ELF-1 (cell line): ENCODE results near the gene RBM46.

Source experiments
- DNase-seq: peaks from one replicate; pipeline ENCODE4 v3.0.0-alpha.2; 2016; ENCODE audit warnings: low read depth, low spot score

RBM46 gene, protein sequence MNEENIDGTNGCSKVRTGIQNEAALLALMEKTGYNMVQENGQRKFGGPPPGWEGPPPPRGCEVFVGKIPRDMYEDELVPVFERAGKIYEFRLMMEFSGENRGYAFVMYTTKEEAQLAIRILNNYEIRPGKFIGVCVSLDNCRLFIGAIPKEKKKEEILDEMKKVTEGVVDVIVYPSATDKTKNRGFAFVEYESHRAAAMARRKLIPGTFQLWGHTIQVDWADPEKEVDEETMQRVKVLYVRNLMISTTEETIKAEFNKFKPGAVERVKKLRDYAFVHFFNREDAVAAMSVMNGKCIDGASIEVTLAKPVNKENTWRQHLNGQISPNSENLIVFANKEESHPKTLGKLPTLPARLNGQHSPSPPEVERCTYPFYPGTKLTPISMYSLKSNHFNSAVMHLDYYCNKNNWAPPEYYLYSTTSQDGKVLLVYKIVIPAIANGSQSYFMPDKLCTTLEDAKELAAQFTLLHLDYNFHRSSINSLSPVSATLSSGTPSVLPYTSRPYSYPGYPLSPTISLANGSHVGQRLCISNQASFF

GRCh38 chr4:154781126-154781982 lies at the start of gene RBM46:
Gene RBM46, plus strand, starts transcription at chr4:154781272. Its CDS starts 15,481 bp downstream, at chr4:154796753.
- DNase-seq: peak; percentile 10

GRCh38 chr4:154731756-154732155 lies 49.3 kb upstream of the RBM46 start:
- DNase-seq: no peak

- no peak for DNase-seq
These were observed 48.4 kb upstream of the RBM46 start for GRCh38 chr4:154732669-154733068.

GRCh38 chr4:154736770-154737169 lies 44.3 kb upstream of the RBM46 start:
- no peak for DNase-seq

DNA sequence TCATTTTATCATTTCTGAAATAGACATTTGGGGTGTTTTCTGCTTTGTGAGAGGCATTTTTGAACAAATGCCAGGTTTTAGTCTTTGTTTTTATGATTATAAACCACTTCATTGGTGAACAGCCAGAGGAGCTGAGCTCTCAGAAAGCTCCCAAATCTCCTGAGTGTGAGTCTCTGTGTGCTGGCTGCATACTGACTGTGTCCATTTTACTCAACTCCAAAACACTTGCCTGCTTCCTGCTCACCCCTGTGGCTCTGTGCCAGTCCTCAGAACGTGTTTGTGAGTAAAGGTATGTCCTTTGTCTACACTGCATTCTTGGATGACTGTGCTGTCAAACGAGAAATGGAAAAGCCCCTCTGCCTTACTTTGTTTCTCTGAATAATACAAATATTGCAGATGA lies 42.6 kb upstream of the RBM46 start:
- peak; percentile 4 for DNase-seq

- no peak for DNase-seq
These were observed 42.0 kb upstream of the RBM46 start for GRCh38 chr4:154739111-154739510.

- peak; percentile 54 for DNase-seq
These were observed 40.6 kb upstream of the RBM46 start for GRCh38 chr4:154740462-154740861.

DNA sequence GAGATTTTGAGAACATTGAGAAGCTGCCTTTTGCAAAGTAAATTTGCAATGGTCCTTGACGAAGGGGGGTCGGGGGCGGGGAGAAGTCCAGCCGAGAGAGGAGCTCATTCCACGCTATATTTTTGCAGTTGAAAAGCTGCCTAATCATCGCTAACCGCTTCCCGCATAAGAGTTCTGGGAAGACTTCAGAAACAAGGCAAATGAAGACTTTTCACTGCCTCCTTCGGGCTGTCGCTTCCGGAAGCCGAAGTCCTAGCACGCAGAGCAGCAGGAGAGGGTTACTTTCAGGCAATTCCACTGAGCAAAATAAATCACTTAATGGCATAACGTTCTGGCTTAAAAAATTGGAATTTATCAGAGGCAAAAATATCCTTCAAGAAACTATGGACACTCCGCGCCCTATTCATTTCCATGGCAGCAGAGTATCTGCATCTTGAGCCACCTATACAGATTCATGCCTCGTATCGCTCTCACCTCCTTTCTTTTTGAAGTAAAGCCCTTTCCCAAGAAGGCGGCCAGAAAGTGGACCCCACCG lies 39.9 kb upstream of the RBM46 start:
- peak; percentile 15 for DNase-seq

GRCh38 chr4:154741922-154742850 lies 38.9 kb upstream of the RBM46 start:
- DNase-seq: peak; percentile 78

DNA sequence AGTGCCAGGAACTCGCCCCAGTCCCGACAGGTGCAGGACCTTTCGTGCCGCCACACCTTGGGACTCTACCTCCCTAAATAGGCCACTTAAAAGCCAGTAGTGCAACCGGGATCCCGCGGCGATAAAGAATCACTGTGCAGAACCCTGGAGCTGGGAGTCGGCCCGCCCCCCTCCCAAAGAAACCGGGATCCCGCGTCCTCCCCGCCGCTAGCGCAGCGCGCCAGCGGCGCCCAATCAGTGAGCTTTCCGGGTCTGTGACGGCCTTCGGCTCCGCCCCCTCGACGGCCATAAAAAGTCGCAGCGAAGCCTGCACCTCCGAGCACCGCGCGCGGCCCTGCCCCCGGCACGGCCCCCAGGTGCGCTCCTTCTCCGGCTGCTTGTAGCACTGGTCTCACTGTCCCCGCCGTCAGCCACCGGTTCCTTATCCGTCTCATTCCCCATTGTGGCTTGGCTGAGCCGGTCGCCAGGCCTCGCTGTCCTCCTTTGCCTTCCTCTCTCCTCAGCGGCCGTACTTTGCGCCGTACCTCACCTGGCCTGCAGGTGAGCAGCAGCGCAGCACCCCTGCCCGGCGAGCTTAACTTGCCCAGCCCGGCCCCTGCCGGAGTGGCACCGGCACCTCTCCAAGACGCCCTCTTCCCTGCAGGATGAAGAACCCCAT lies 37.3 kb upstream of the RBM46 start, which contains the start of gene LRAT:
Gene LRAT, plus strand, starts transcription at position 318 of the 658 bp plus-strand sequence. Its CDS starts 327 bp downstream, at position 645.
- peak; percentile 90 for DNase-seq

DNA sequence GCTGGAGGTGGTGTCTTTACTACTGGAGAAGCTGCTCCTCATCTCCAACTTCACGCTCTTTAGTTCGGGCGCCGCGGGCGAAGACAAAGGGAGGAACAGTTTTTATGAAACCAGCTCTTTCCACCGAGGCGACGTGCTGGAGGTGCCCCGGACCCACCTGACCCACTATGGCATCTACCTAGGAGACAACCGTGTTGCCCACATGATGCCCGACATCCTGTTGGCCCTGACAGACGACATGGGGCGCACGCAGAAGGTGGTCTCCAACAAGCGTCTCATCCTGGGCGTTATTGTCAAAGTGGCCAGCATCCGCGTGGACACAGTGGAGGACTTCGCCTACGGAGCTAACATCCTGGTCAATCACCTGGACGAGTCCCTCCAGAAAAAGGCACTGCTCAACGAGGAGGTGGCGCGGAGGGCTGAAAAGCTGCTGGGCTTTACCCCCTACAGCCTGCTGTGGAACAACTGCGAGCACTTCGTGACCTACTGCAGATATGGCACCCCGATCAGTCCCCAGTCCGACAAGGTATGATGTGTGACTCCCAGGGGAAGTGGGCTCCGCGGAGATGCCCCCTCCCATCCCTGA lies 36.6 kb upstream of the RBM46 start:
- DNase-seq: no peak

- DNase-seq: no peak
These were observed 23.4 kb upstream of the RBM46 start for GRCh38 chr4:154757713-154758112.

DNA sequence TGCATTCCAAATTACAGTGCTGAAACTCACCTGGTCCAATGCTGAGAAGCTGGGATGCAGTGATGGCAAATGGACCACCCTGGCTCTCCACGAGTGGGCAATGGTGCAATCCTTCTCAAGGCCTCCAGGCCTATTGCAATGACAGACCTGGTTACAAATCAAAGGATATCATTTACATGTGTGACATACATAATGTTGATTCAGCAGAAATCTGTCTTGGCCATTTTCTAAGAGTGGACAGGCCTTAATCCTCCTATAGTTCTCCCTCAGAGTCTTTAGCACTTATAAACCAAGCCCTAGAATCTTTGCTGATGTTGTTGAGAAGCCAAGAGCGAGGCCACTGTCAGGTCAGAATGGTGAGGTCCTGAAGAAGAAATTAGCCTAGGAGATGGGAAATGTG lies 20.2 kb upstream of the RBM46 start:
- DNase-seq: no peak

DNA sequence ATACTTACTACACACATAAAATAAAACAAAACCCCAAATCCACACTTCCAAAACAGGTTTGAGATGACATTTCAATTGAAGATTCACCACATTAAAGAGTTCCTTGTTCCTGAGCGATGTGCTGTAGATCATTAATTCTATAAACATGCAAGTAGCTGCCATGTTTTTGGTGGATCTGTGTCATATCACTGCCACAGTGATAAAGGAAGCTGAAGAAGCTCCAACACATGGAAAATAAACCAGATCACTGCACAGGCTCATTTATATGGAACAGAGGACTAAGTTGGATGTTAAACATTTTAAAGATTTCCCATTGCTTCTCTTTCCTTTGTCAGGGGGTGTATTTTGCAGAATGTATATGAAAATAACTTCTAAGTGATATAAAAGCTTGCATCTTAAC lies 2.8 kb upstream of the RBM46 start:
- DNase-seq: no peak

- no peak for DNase-seq
These were observed 1.6 kb upstream of the RBM46 start for GRCh38 chr4:154779362-154779947.

GRCh38 chr4:154781983-154782293 lies 866 bp downstream of the RBM46 start:
- DNase-seq: no peak

DNA sequence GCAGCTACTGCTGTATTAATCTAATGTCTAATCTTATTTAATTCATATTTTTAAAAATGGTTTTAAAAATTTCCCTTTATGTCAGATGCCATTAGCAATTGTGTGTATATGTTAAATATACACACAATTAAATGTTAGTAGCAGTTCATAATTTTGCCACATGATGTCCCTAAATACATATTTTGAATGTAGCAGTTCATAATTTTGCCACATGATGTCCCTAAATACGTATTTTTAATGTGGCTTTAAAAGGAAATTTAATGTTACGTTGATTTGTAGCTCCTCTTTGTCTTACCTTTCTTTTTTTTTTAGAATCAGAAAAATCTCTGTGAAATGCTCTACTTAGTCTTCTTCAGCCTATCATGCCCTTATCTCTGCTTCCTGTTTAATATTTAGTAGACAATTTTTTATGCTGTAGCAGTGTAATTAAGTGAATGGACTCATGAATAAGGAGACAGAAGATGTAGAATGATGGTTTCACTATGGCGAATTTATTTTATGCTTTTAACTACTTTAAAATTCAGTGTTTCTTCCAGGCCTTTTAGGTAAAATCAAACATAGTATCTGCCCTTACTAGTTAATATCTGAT lies 26.1 kb downstream of the RBM46 start:
- no peak for DNase-seq

DNA sequence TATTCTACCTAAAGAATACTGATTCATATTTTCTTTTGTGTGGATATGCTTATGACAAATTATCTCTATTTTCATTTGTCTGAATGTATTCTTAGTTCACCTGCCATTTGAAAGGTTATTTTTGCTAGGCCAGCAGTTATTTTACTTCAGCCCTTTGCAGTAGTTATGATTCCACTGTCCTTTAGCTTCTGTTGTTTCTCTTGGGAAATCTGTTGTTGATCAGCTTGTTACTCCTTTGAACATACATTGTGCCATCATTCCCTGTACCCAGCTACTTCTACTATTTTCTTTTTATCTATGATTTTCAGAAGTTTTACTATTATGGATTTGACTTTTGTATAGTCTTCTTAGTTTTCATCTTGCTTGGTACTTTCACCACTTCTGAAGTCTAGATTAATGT lies 37.2 kb downstream of the RBM46 start:
- no peak for DNase-seq

GRCh38 chr4:154822775-154823174 lies 41.7 kb downstream of the RBM46 start:
- DNase-seq: no peak
